Neural progenitor cell (in vitro differentiated cells): ENCODE results near the gene CCR4. TPM values are rescaled to one million over a fixed set of nuclear protein-coding genes. Genes with fewer than 3 reads are reported as not detected.

Source experiments
- DNase-seq: peaks from one replicate; pipeline ENCODE4 v3.0.0-alpha.2; 2016; ENCODE audit warnings: low spot score
- H2AFZ ChIP-seq: fragments of 200-600 bp; sonication (generic); replicated peaks from 2 replicates; pipeline ENCODE4 v1.6.1; 2016; ENCODE audit warnings: antibody characterized with exemption
- H3F3A ChIP-seq: fragments of 200-600 bp; sonication (generic); 2 replicates; pipeline ENCODE4 v1.6.1; 2016; ENCODE audit warnings: antibody characterized with exemption, low read depth
- H3K27ac ChIP-seq: fragments of 200-600 bp; sonication (generic); 2 replicates; pipeline ENCODE4 v1.5.1; 2016; ENCODE audit warnings: mild to moderate bottlenecking
- H3K27me3 ChIP-seq: fragments of 200-600 bp; sonication (generic); 2 replicates; pipeline ENCODE4 v1.6.1; 2016; ENCODE audit warnings: mild to moderate bottlenecking, moderate library complexity
- H3K36me3 ChIP-seq: fragments of 200-600 bp; sonication (generic); 2 replicates; pipeline ENCODE4 v1.5.1; 2016
- H3K4me1 ChIP-seq: fragments of 200-600 bp; sonication (generic); 2 replicates; pipeline ENCODE4 v1.6.1; 2016; ENCODE audit warnings: mixed run types
- H3K4me2 ChIP-seq: fragments of 200-600 bp; sonication (generic); 2 replicates; pipeline ENCODE4 v1.6.1; 2016
- H3K4me3 ChIP-seq: fragments of 200-600 bp; sonication (generic); 2 replicates; pipeline ENCODE4 v1.5.1; 2016
- H3K79me2 ChIP-seq: fragments of 200-600 bp; sonication (generic); 2 replicates; pipeline ENCODE4 v1.6.1; 2016; ENCODE audit warnings: low read depth
- H3K9ac ChIP-seq: fragments of 200-600 bp; sonication (generic); 2 replicates; pipeline ENCODE4 v1.6.1; 2016
- H3K9me3 ChIP-seq: fragments of 200-600 bp; sonication (generic); 2 replicates; pipeline ENCODE4 v1.5.1; 2016; ENCODE audit warnings: low read depth
- H4K20me1 ChIP-seq: fragments of 200-600 bp; sonication (generic); 2 replicates; pipeline ENCODE4 v1.6.1; 2016; ENCODE audit warnings: low read depth
- H3K27ac Mint-ChIP-seq: 3 replicates; pipeline ENCODE4 v1.8.0; 2021; ENCODE audit warnings: mixed read lengths
- H3K27me3 Mint-ChIP-seq: 2 replicates; pipeline ENCODE4 v1.8.0; 2022; ENCODE audit warnings: low read depth, mild to moderate bottlenecking, inconsistent platforms, moderate library complexity, mixed read lengths; ENCODE audit not compliant: insufficient read depth
- H3K36me3 Mint-ChIP-seq: 3 replicates; pipeline ENCODE4 v1.8.0; 2021; ENCODE audit warnings: mixed read lengths
- H3K4me1 Mint-ChIP-seq: 3 replicates; pipeline ENCODE4 v1.8.0; 2021; ENCODE audit warnings: mixed read lengths
- H3K4me3 Mint-ChIP-seq: 3 replicates; pipeline ENCODE4 v1.8.0; 2021; ENCODE audit warnings: mild to moderate bottlenecking, moderate library complexity, mixed read lengths
- H3K9me3 Mint-ChIP-seq: 3 replicates; pipeline ENCODE4 v1.8.0; 2020; ENCODE audit warnings: mixed read lengths
- EZH2 ChIP-seq: fragments of 200-600 bp; sonication (generic); IDR thresholded peaks from 2 replicates; pipeline ENCODE4 v1.6.1; 2017; ENCODE audit warnings: antibody characterized with exemption, mild to moderate bottlenecking, moderate library complexity
- EZH2phosphoT487 ChIP-seq: fragments of 200-600 bp; sonication (generic); IDR thresholded peaks from 2 replicates; pipeline ENCODE4 v1.6.1; 2017; ENCODE audit warnings: antibody characterized with exemption
- total RNA-seq: library from RNA; depleted of rRNA; stranded (reverse); fragments of >200 nt; gene quantifications from 2 replicates; pipeline ENCODE4 v1.2.3, GENCODE V29; 2015; ENCODE audit warnings: low replicate concordance
- TF ChIP-seq, protein P1 (sequence below): fragments of 200-600 bp; sonication (generic); IDR thresholded peaks from 2 replicates; pipeline ENCODE4 v1.5.1; 2017; ENCODE audit warnings: antibody characterized with exemption, mild to moderate bottlenecking

CCR4 gene
- total RNA-seq, 1 donor from 2014 or later: not detected

DNA sequence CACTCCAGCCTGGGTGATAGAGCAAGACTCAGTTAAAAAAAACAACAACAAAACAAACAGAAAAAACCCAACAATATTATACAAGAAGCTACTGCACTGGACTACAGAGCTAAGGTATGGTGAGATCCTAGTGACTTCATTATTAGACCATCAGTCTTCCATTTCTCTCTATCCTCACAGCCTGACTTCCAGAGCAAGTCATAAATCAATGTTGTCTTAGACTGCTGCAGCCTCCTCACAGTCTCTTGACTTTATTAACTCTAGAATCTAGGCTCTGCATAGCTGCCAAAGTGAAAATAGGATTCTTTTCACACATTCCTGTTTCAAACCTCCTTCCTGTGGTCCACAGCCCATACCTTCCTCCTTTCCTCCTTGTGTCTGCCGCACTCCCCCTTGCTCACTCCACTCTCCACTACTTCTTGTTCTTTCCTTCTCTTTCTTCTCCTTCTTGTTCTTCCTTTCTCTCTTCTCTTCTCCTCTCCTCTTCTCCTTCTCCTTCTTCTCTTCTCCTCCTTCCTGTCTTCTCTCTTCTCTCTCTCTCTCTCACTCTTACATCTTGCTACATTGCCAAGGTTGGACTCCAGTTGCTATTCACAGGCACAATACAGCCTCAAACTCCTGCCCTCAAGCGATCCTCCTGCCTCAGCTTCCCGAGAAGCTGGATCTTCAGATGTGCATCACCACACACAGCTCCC lies 49.4 kb downstream of the CCR4 start:
- Histone ChIP-seq H3F3A (no peaks in the 10 kb centered on the region), H4K20me1 (no peaks in the 10 kb centered on the region), H3K9ac (no peak overlapping the region), H3K27ac (no peak overlapping the region), H3K27me3 (no peaks in the 10 kb centered on the region), H3K4me2 (no peak overlapping the region), H3K4me3 (no peak overlapping the region), H2AFZ (no peak overlapping the region), H3K36me3 (no peaks in the 10 kb centered on the region), H3K4me1 (peaks cover 8% of the 10 kb centered on the region), H3K9me3 (no peaks in the 10 kb centered on the region), H3K79me2 (no peaks in the 10 kb centered on the region)
- DNase-seq: no peak
- H3K9me3 Mint-ChIP-seq: no peaks in the 10 kb centered on the region
- TF ChIP-seq EZH2: no peak
- TF ChIP-seq EZH2phosphoT487: no peak
- TF ChIP-seq, protein P1, sequence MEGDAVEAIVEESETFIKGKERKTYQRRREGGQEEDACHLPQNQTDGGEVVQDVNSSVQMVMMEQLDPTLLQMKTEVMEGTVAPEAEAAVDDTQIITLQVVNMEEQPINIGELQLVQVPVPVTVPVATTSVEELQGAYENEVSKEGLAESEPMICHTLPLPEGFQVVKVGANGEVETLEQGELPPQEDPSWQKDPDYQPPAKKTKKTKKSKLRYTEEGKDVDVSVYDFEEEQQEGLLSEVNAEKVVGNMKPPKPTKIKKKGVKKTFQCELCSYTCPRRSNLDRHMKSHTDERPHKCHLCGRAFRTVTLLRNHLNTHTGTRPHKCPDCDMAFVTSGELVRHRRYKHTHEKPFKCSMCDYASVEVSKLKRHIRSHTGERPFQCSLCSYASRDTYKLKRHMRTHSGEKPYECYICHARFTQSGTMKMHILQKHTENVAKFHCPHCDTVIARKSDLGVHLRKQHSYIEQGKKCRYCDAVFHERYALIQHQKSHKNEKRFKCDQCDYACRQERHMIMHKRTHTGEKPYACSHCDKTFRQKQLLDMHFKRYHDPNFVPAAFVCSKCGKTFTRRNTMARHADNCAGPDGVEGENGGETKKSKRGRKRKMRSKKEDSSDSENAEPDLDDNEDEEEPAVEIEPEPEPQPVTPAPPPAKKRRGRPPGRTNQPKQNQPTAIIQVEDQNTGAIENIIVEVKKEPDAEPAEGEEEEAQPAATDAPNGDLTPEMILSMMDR: no peak
- peaks cover 5% of the 10 kb centered on the region for H3K4me1 Mint-ChIP-seq
- no peaks in the 10 kb centered on the region for H3K27me3 Mint-ChIP-seq
- no peak overlapping the region for H3K27ac Mint-ChIP-seq
- H3K4me3 Mint-ChIP-seq: no peak overlapping the region
- H3K36me3 Mint-ChIP-seq: peaks cover 5% of the 10 kb centered on the region

DNA sequence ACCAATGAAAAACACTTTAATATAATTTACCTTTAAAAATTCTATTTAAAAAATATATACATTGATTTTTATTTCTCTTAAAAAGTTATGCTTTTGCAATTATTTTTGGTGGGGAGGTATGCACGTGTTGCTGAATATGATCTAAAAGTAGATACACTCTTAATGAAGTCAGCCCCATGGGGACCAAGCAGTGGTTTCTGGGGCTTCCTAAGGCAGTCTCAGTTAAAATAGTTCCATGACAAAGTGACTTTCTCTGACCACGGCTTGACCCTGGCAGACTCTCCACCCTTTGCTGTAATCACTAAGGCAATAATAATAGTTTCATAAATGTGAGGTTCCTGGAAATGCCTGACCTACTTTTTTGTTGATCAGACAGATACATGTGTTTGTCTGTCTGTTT lies 50.4 kb downstream of the CCR4 start:
- peaks cover 8% of the 10 kb centered on the region for H3K4me1 ChIP-seq
- H3K27me3 Mint-ChIP-seq: no peaks in the 10 kb centered on the region
- no peak overlapping the region for H3K4me2 ChIP-seq
- H3K27ac ChIP-seq: no peak overlapping the region
- H3K79me2 ChIP-seq: no peaks in the 10 kb centered on the region
- no peaks in the 10 kb centered on the region for H4K20me1 ChIP-seq
- H3K27me3 ChIP-seq: no peaks in the 10 kb centered on the region
- no peaks in the 10 kb centered on the region for H3F3A ChIP-seq
- peaks cover 5% of the 10 kb centered on the region for H3K4me1 Mint-ChIP-seq
- DNase-seq: no peak
- no peak overlapping the region for H3K4me3 ChIP-seq
- no peaks in the 10 kb centered on the region for H3K9me3 ChIP-seq
- H2AFZ ChIP-seq: no peak overlapping the region
- no peak for TF ChIP-seq EZH2
- H3K36me3 ChIP-seq: no peaks in the 10 kb centered on the region
- no peak overlapping the region for H3K9ac ChIP-seq
- peaks cover 5% of the 10 kb centered on the region for H3K36me3 Mint-ChIP-seq
- H3K4me3 Mint-ChIP-seq: no peak overlapping the region
- no peak overlapping the region for H3K27ac Mint-ChIP-seq
- no peaks in the 10 kb centered on the region for H3K9me3 Mint-ChIP-seq

DNA sequence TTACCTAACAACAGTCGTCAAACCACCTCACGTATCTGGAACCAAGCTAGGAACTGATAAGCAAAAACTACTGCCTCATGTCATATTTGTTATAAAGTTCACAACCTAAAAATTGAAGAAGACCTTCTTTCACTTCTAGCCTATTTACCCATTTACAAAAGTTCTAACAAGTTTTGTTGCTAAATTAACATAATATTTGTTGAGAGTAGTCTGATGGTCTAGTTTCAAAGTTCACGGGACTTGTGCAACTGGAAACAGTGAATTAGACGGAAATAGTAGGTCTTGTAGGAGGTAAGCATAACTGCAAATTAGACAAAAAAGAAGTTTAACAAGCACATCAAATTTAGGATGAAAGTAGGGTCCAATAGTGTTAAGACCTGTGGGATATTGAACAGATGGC lies 51.9 kb downstream of the CCR4 start:
- H4K20me1 ChIP-seq: no peaks in the 10 kb centered on the region
- no peaks in the 10 kb centered on the region for H3F3A ChIP-seq
- Mint-ChIP-seq H3K36me3 (peaks cover 9% of the 10 kb centered on the region), H3K9me3 (no peaks in the 10 kb centered on the region), H3K27me3 (no peaks in the 10 kb centered on the region), H3K4me1 (peaks cover 5% of the 10 kb centered on the region), H3K27ac (no peak overlapping the region), H3K4me3 (no peak overlapping the region)
- no peak overlapping the region for H3K4me3 ChIP-seq
- H3K36me3 ChIP-seq: no peaks in the 10 kb centered on the region
- no peak for DNase-seq
- H3K79me2 ChIP-seq: no peaks in the 10 kb centered on the region
- no peaks in the 10 kb centered on the region for H3K9me3 ChIP-seq
- H2AFZ ChIP-seq: no peak overlapping the region
- no peaks in the 10 kb centered on the region for H3K27me3 ChIP-seq
- H3K4me1 ChIP-seq: peaks cover 8% of the 10 kb centered on the region
- no peak overlapping the region for H3K27ac ChIP-seq
- H3K4me2 ChIP-seq: no peak overlapping the region
- H3K9ac ChIP-seq: no peak overlapping the region
- TF ChIP-seq EZH2phosphoT487 (no peak), EZH2 (no peak)
- TF ChIP-seq, protein P1: no peak

DNA sequence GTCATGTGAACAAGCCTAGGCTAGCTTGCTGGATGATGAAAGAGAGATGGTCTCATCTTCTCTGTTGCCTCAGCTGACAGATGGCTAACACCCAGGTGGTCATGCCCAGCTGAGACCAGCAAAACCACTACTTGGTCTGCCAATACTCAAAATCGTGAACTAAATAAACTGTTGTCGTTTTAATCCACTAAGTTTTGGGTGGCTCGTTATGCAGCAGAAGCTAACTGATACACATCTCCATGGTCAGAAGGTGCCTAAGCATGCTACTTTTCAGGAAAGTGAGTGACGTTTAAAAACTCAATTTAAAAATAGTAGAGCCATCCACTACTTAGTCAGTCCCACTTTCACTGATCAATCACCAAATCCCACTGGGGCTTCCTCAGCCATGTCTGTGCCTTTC lies 52.8 kb downstream of the CCR4 start:
- no peaks in the 10 kb centered on the region for H3K4me1 Mint-ChIP-seq
- no peak overlapping the region for H3K27ac ChIP-seq

More for the DNA sequence above, 52.8 kb downstream of the CCR4 start:
- H3F3A ChIP-seq: no peaks in the 10 kb centered on the region
- TF ChIP-seq, protein P1: no peak
- no peak for TF ChIP-seq EZH2phosphoT487
- no peak for TF ChIP-seq EZH2
- Mint-ChIP-seq H3K27me3 (no peaks in the 10 kb centered on the region), H3K36me3 (peaks cover 12% of the 10 kb centered on the region), H3K4me3 (no peak overlapping the region), H3K27ac (no peak overlapping the region), H3K9me3 (no peaks in the 10 kb centered on the region)
- H3K4me1 ChIP-seq: no peaks in the 10 kb centered on the region
- no peak overlapping the region for H3K4me2 ChIP-seq
- H3K79me2 ChIP-seq: no peaks in the 10 kb centered on the region
- no peaks in the 10 kb centered on the region for H3K9me3 ChIP-seq
- H2AFZ ChIP-seq: no peak overlapping the region
- H3K9ac ChIP-seq: no peak overlapping the region
- H3K27me3 ChIP-seq: no peaks in the 10 kb centered on the region
- no peaks in the 10 kb centered on the region for H3K36me3 ChIP-seq
- no peak overlapping the region for H3K4me3 ChIP-seq
- no peaks in the 10 kb centered on the region for H4K20me1 ChIP-seq
- DNase-seq: no peak
